A549 (cell line): ENCODE results near the gene KIAA0825. TPM values are rescaled to one million over a fixed set of nuclear protein-coding genes. Genes with fewer than 3 reads are reported as not detected.

Source experiments
- ATAC-seq, 2 experiments: fragments of 200-7000 bp in 1 of 2; fragments of >200 bp in 1 of 2; cut with Nextera tagmentation in 1 of 2; cut with Tn5 transposase in 1 of 2; 3 replicates each; pipeline versions ENCODE4 v1.8.0 to v1.9.1; 2018 to 2020; ENCODE audit warnings: mild to moderate bottlenecking in 1 of 2, moderate library complexity in 1 of 2
- CTCF ChIA-PET: fragments of 300-600 bp; sonication (Branson Sonifier 250); formaldehyde crosslinking; extraction: SDS; loops from one replicate; lab custom pipeline; 2021; ENCODE audit warnings: antibody characterized with exemption, inconsistent platforms; lab: Yijun Ruan, JAX
- POLR2A ChIA-PET: fragments of 350-600 bp; formaldehyde crosslinking; extraction: SDS; loops from one replicate; lab custom pipeline; 2021; ENCODE audit warnings: antibody characterized with exemption, inconsistent platforms; lab: Yijun Ruan, JAX
- DNase-seq, 2 experiments: peaks; one replicate each; pipeline versions ENCODE4 v3.0.0 to v3.0.0-alpha.2; 2011 to 2016; ENCODE audit warnings: low read depth in 1 of 2, low spot score in 1 of 2
- FAIRE-seq: peaks from 2 replicates; lab custom pipeline; 2011; peaks lifted over from hg19 to GRCh38; lab: Jason Lieb, UNC
- H3K27ac ChIP-seq, 2 experiments: fragments of >200 bp; sonication (Bioruptor Twin); formaldehyde crosslinking; 3 replicates each; pipeline ENCODE4 v1.5.1; 2016 to 2017
- H3K4me1 ChIP-seq: fragments of >200 bp; sonication (Bioruptor Twin); formaldehyde crosslinking; 3 replicates; pipeline ENCODE4 v1.6.1; 2016
- H3K4me2 ChIP-seq: fragments of >200 bp; sonication (Bioruptor Twin); formaldehyde crosslinking; 3 replicates; pipeline ENCODE4 v1.6.1; 2016
- H3K4me3 ChIP-seq: fragments of >200 bp; sonication (Bioruptor Twin); formaldehyde crosslinking; 3 replicates; pipeline ENCODE4 v1.5.1; 2016
- H3K9me3 ChIP-seq: fragments of >200 bp; sonication (Bioruptor Twin); formaldehyde crosslinking; 3 replicates; pipeline ENCODE4 v1.6.1; 2016
- ATOH8 ChIP-seq: fragments of 250-450 bp; sonication (Bioruptor Pico); IDR thresholded peaks from 2 replicates; pipeline ENCODE4 v1.5.0; 2020; ENCODE audit warnings: low read depth, mild to moderate bottlenecking, moderate library complexity
- BCL3 ChIP-seq: fragments of >200 bp; sonication (Bioruptor Twin); formaldehyde crosslinking; IDR thresholded peaks from 3 replicates; pipeline ENCODE4 v1.6.1; 2016
- CBX2 ChIP-seq: fragments of 200-600 bp; sonication (generic); IDR thresholded peaks from 2 replicates; pipeline ENCODE4 v1.6.1; 2016; ENCODE audit warnings: low read depth, mild to moderate bottlenecking, borderline replicate concordance
- CBX8 ChIP-seq: fragments of 200-600 bp; sonication (generic); IDR thresholded peaks from 2 replicates; pipeline ENCODE4 v1.6.1; 2016
- CHD4 ChIP-seq: fragments of 200-600 bp; sonication (generic); IDR thresholded peaks from 2 replicates; pipeline ENCODE4 v1.6.1; 2016; ENCODE audit warnings: antibody characterized with exemption, mild to moderate bottlenecking, borderline replicate concordance
- CTCF ChIP-seq: fragments of >200 bp; sonication (Bioruptor Twin); formaldehyde crosslinking; IDR thresholded peaks from 3 replicates; pipeline ENCODE4 v1.5.1; 2016
- EHF ChIP-seq: fragments of 250-450 bp; sonication (Bioruptor Pico); IDR thresholded peaks from 2 replicates; pipeline ENCODE4 v1.5.0; 2020; ENCODE audit warnings: mild to moderate bottlenecking
- EP300 ChIP-seq, 2 experiments: fragments of >200 bp; sonication (Bioruptor Twin); formaldehyde crosslinking; IDR thresholded peaks; 2 replicates in 1 of 2; 3 replicates in 1 of 2; pipeline ENCODE4 v1.6.1; 2016 to 2017
- FOSB ChIP-seq: fragments of 250-450 bp; sonication (Bioruptor Pico); IDR thresholded peaks from 2 replicates; pipeline ENCODE4 v1.5.0; 2020; ENCODE audit warnings: mild to moderate bottlenecking, moderate library complexity
- FOSL2 ChIP-seq, 2 experiments: fragments of 450-650 bp in 1 of 2; fragments of >200 bp in 1 of 2; sonication (Bioruptor Twin) in 1 of 2; formaldehyde crosslinking; IDR thresholded peaks; 2 replicates each; pipeline versions ENCODE4 v1.5.0 to v1.6.1; 2016 to 2020; ENCODE audit warnings: mild to moderate bottlenecking in 1 of 2, moderate library complexity in 1 of 2
- GATA3 ChIP-seq: IDR thresholded peaks from 2 replicates; pipeline ENCODE4 v1.6.1; 2012; ENCODE audit warnings: borderline replicate concordance
- HES2 ChIP-seq: fragments of >200 bp; sonication (Bioruptor Twin); formaldehyde crosslinking; IDR thresholded peaks from 2 replicates; pipeline ENCODE4 v1.6.1; 2016
- HEYL ChIP-seq: fragments of 250-450 bp; sonication (Bioruptor Pico); IDR thresholded peaks from 2 replicates; pipeline ENCODE4 v1.8.0; 2021; ENCODE audit warnings: mild to moderate bottlenecking, moderate library complexity
- JUN ChIP-seq, 2 experiments: fragments of >200 bp; sonication (Bioruptor Twin); formaldehyde crosslinking; IDR thresholded peaks; 2 replicates in 1 of 2; 3 replicates in 1 of 2; pipeline ENCODE4 v1.6.1; 2016 to 2017
- KDM5A ChIP-seq: fragments of 200-600 bp; sonication (generic); IDR thresholded peaks from 2 replicates; pipeline ENCODE4 v1.6.1; 2016; ENCODE audit warnings: antibody characterized with exemption, mild to moderate bottlenecking
- MAFK ChIP-seq: fragments of 450-650 bp; IDR thresholded peaks from 2 replicates; pipeline ENCODE4 v1.6.1; 2014; ENCODE audit not compliant: partially characterized antibody
- MAX ChIP-seq: IDR thresholded peaks from 2 replicates; pipeline ENCODE4 v1.6.1; 2012
- MYC ChIP-seq: IDR thresholded peaks from 2 replicates; pipeline ENCODE4 v1.6.1; 2012; ENCODE audit warnings: mild to moderate bottlenecking, inconsistent platforms, low read length, improper control_type of control experiment, borderline replicate concordance
- NFE2L2 ChIP-seq: fragments of 150-350 bp; conservative IDR thresholded peaks from 2 replicates; pipeline ENCODE4 v1.6.1; 2014; ENCODE audit warnings: low read length
- POLR2A ChIP-seq: IDR thresholded peaks from 2 replicates; pipeline ENCODE4 v1.6.1; 2012; ENCODE audit warnings: mild to moderate bottlenecking, low read length
- RAD21 ChIP-seq, 2 experiments: fragments of >200 bp in 1 of 2; sonication (Bioruptor Twin) in 1 of 2; formaldehyde crosslinking in 1 of 2; IDR thresholded peaks in 1 of 2; conservative IDR thresholded peaks in 1 of 2; 2 replicates in 1 of 2; 3 replicates in 1 of 2; pipeline ENCODE4 v1.6.1; 2012 to 2018; ENCODE audit warnings: inconsistent platforms in 1 of 2
- RFX5 ChIP-seq: fragments of 450-650 bp; IDR thresholded peaks from 2 replicates; pipeline ENCODE4 v1.7.1; 2014; ENCODE audit warnings: antibody characterized with exemption, mild to moderate bottlenecking, moderate library complexity
- SMC3 ChIP-seq: fragments of >200 bp; sonication (Bioruptor Twin); formaldehyde crosslinking; IDR thresholded peaks from 3 replicates; pipeline ENCODE4 v1.6.1; 2018; ENCODE audit warnings: inconsistent platforms
- TP53 ChIP-seq: fragments of 250-450 bp; sonication (Bioruptor Pico); IDR thresholded peaks from 2 replicates; pipeline ENCODE4 v1.5.0; 2021; ENCODE audit warnings: mild to moderate bottlenecking, moderate library complexity
- ZC3H11A ChIP-seq: fragments of 450-650 bp; IDR thresholded peaks from 2 replicates; pipeline ENCODE4 v1.6.1; 2014; ENCODE audit warnings: antibody characterized with exemption, mild to moderate bottlenecking
- WGBS: methylation state at CpG from one replicate; pipeline ENCODE4 v1.1.6; 2017; ENCODE audit errors: missing lambda C conversion rate; 5-methylcytosine and 5-hydroxymethylcytosine counted together
- polyA plus RNA-seq, 4 experiments: library from polyadenylated mRNA; depleted of rRNA in 3 of 4; stranded (reverse); fragments of >200 nt; fragmentation: RNase III in 1 of 4; extraction: RNeasy Plus Mini Kit Qiagen cat#74134 plus additional on column Dnase treatment in 1 of 4; gene quantifications; 2 replicates in 3 of 4; 3 replicates in 1 of 4; pipeline ENCODE4 v1.2.3, GENCODE V29; 2011 to 2017

Gene KIAA0825
- polyA plus RNA-seq, 2 of the 4 experiments (the other 2 are of a cell fraction), result 0.57 to 0.80 TPM

GRCh38 chr5:94538260-94538659 is 80.1 kb downstream of the KIAA0825 start (continued):
- TF ChIP-seq EP300 (IDR thresholded peaks at IDR 0.05) (no peak), FOSL2 (IDR thresholded peaks at IDR 0.05) (no peak), FOSL2 (CRISPR knock-in tag; IDR thresholded peaks at IDR 0.05) (no peak), HEYL (CRISPR knock-in tag) (no peak), ZC3H11A (no peak), FOSB (CRISPR knock-in tag) (no peak)
- TF ChIP-seq, all 56 proteins: peak for 0

GRCh38 chr5:94526706-94527105 is 91.7 kb downstream of the KIAA0825 start:
- 48% methylated on average over 2 of the region's 2 CpGs for WGBS
- H3K4me2 ChIP-seq, result no peak overlapping the region
- DNase-seq (no peak), ATAC-seq (no peak), FAIRE-seq (no peak)
- H3K4me1 ChIP-seq, result 0 out of 3 replicates have a peak, but pooled peaks cover 4% of the 10 kb centered on the region
- POLR2A ChIA-PET, result no interaction called here
- no peak overlapping the region for H3K4me3 ChIP-seq
- CTCF ChIA-PET, result interaction anchor here (1.7 kb wide), 1 partner anchor 212 kb away, joined by 7 read pairs; no protein-coding TSS in a partner anchor
- no peak overlapping the region for H3K27ac ChIP-seq
- TF ChIP-seq JUN (IDR thresholded peaks at IDR 0.05) (no peak), ZC3H11A (no peak), HES2 (no peak), CBX8 (no peak), CBX2 (no peak)
- TF ChIP-seq, all 56 proteins: peak for 0
- no peaks in the 10 kb centered on the region for H3K9me3 ChIP-seq

GRCh38 chr5:94524841-94525697 is 93.3 kb downstream of the KIAA0825 start:
- ChIA-PET CTCF (interaction anchor here (0.6 to 1.9 kb wide), 13 partner anchors 9 to 399 kb away, joined by 3 to 11 read pairs (median 3); partner anchors contain the start of genes KIAA0825 and SLF1), POLR2A (no interaction called here)
- ATAC-seq, result peak; percentile 84 to 87
- Histone ChIP-seq H3K4me3 (no peak overlapping the region), H3K27ac (no peak overlapping the region), H3K4me1 (0 out of 3 replicates have a peak, but pooled peaks cover 4% of the 10 kb centered on the region), H3K9me3 (no peaks in the 10 kb centered on the region), H3K4me2 (no peak overlapping the region)
- 48% methylated on average over 4 of the region's 4 CpGs for WGBS
- TF ChIP-seq CHD4, result no peak
- no peak for TF ChIP-seq EP300 (IDR thresholded peaks at IDR 0.05)
- TF ChIP-seq BCL3, result no peak
- no peak for TF ChIP-seq FOSB (CRISPR knock-in tag)
- no peak for TF ChIP-seq CBX2
- TF ChIP-seq EHF (CRISPR knock-in tag), result no peak
- TF ChIP-seq TP53, result no peak
- no peak for TF ChIP-seq POLR2A
- TF ChIP-seq MYC, result no peak
- TF ChIP-seq GATA3, result no peak
- no peak for TF ChIP-seq KDM5A
- TF ChIP-seq SMC3, result peak; percentile 73
- no peak for TF ChIP-seq MAX
- peak; percentile 68 for TF ChIP-seq CTCF
- no peak for TF ChIP-seq ZC3H11A
- TF ChIP-seq MAFK, result no peak
- no peak for TF ChIP-seq ATOH8 (CRISPR knock-in tag)
- TF ChIP-seq RFX5, result no peak
- TF ChIP-seq RAD21 (conservative IDR thresholded peaks at IDR 0.05 in 1 of 2, IDR thresholded peaks at IDR 0.05 in 1 of 2), result peak; percentile 68 to 69
- TF ChIP-seq NFE2L2, result no peak
- FAIRE-seq, result peak; percentile 73
- peak; percentile 7 to 53 for DNase-seq
